GM12878 (cell line): Measurements from ENCODE around the gene UTP4. TPM values are rescaled to one million over a fixed set of nuclear protein-coding genes. Genes with fewer than 3 reads are reported as not detected.
A peak's percentile ranks its signal among the peaks of the same experiment; 100 is the strongest.

ENCODE experiments used
- ATAC-seq: fragments of 200-7000 bp; cut with Tn5 transposase; 3 replicates; pipeline ENCODE4 v1.9.1; 2020; ENCODE audit warnings: mild to moderate bottlenecking, moderate library complexity
- BruUV-seq: library from RNA; stranded (reverse); fragments of 400-500 nt; replicated peaks from 2 replicates; lab custom pipeline; 2021; lab: Mats Ljungman, UMichigan
- CTCF ChIA-PET: fragments of 300-600 bp; sonication (Branson Sonifier 250); formaldehyde crosslinking; extraction: SDS; loops from one replicate; lab custom pipeline; 2021; ENCODE audit warnings: inconsistent platforms; lab: Yijun Ruan, JAX
- POLR2A ChIA-PET: fragments of 350-600 bp; formaldehyde crosslinking; extraction: SDS; loops from one replicate; lab custom pipeline; 2021; ENCODE audit warnings: inconsistent platforms; lab: Charles Lee
- RAD21 ChIA-PET: fragments of 300-600 bp; sonication (Branson Sonifier 250); formaldehyde crosslinking; loops from one replicate; lab custom pipeline; 2023; ENCODE audit warnings: antibody characterized with exemption; ENCODE audit not compliant: unreplicated experiment; lab: Charles Lee
- SMC1A ChIA-PET: fragments of 300-600 bp; sonication (Branson Sonifier 250); formaldehyde crosslinking; loops from one replicate; lab custom pipeline; 2023; ENCODE audit not compliant: unreplicated experiment, uncharacterized antibody; lab: Charles Lee
- DNase-seq: peaks from one replicate; pipeline ENCODE4 v3.0.0-alpha.2; 2011; ENCODE audit warnings: low read depth, low spot score
- FAIRE-seq: peaks from 3 replicates; lab custom pipeline; 2011; peaks lifted over from hg19 to GRCh38; lab: Jason Lieb, UNC
- H2AFZ ChIP-seq: 2 replicates; pipeline ENCODE4 v1.6.0; 2011; ENCODE audit warnings: low read depth, low read length, control low read depth; ENCODE audit not compliant: control insufficient read depth
- H3K27ac ChIP-seq: 2 replicates; pipeline ENCODE4 v1.5.1; 2011; ENCODE audit warnings: control low read depth; ENCODE audit not compliant: control insufficient read depth, insufficient read depth
- H3K27me3 ChIP-seq, 2 experiments: replicated peaks in 1 of 2; 2 replicates each; pipeline versions ENCODE4 v1.6.0 to v1.6.1; 2011; ENCODE audit warnings: low read length in 1 of 2; ENCODE audit not compliant: control insufficient read depth in 2 of 2, insufficient read depth in 2 of 2
- H3K36me3 ChIP-seq, 2 experiments: 2 replicates each; pipeline ENCODE4 v1.5.1; 2011; ENCODE audit warnings: low read length in 1 of 2; ENCODE audit not compliant: control insufficient read depth in 2 of 2, insufficient read depth in 2 of 2
- H3K4me1 ChIP-seq: 2 replicates; pipeline ENCODE4 v1.6.1; 2011; ENCODE audit warnings: mild to moderate bottlenecking, low read length, moderate library complexity, mixed read lengths; ENCODE audit not compliant: control insufficient read depth, insufficient read depth
- H3K4me2 ChIP-seq: 2 replicates; pipeline ENCODE4 v1.6.0; 2011; ENCODE audit warnings: control low read depth; ENCODE audit not compliant: control insufficient read depth, insufficient read depth
- H3K4me3 ChIP-seq: fragments of 200-600 bp; sonication (generic); 2 replicates; pipeline ENCODE4 v1.5.1; 2016
- H3K79me2 ChIP-seq: 2 replicates; pipeline ENCODE4 v1.6.0; 2011; ENCODE audit warnings: low read length; ENCODE audit not compliant: control insufficient read depth, insufficient read depth
- H3K9ac ChIP-seq: 2 replicates; pipeline ENCODE4 v1.8.0; 2011; ENCODE audit warnings: low read length, control low read depth, mixed read lengths; ENCODE audit not compliant: control insufficient read depth, insufficient read depth
- H3K9me3 ChIP-seq: replicated peaks from 3 replicates; pipeline ENCODE4 v1.5.1; 2011; ENCODE audit warnings: mild to moderate bottlenecking, low read length; ENCODE audit not compliant: control insufficient read depth, insufficient read depth
- H4K20me1 ChIP-seq: 2 replicates; pipeline ENCODE4 v1.6.0; 2011; ENCODE audit not compliant: control insufficient read depth, insufficient read depth
- ASH2L ChIP-seq: fragments of 300-600, 200-600 bp; sonication (generic); IDR thresholded peaks from 2 replicates; pipeline ENCODE4 v1.6.1; 2017; ENCODE audit warnings: low read depth, mild to moderate bottlenecking, borderline replicate concordance
- CHD1 ChIP-seq: IDR thresholded peaks from 2 replicates; pipeline ENCODE4 v1.6.1; 2012; ENCODE audit warnings: low read depth, low read length, improper control_type of control experiment
- DPF2 ChIP-seq: fragments of 450-650 bp; IDR thresholded peaks from 2 replicates; pipeline ENCODE4 v1.6.1; 2017; ENCODE audit warnings: mild to moderate bottlenecking
- EED ChIP-seq: sonication (generic); IDR thresholded peaks from 2 replicates; pipeline ENCODE4 v1.6.1; 2016; ENCODE audit warnings: antibody characterized with exemption, low read depth
- EP300 ChIP-seq, 2 experiments: fragments of 150-350 bp in 1 of 2; IDR thresholded peaks; 2 replicates each; pipeline ENCODE4 v1.6.1; 2011 to 2012; ENCODE audit warnings: low read depth in 2 of 2, low read length in 2 of 2, borderline replicate concordance in 1 of 2, improper control_type of control experiment in 1 of 2, inconsistent platforms in 1 of 2; ENCODE audit not compliant: control insufficient read depth in 1 of 2
- FOXM1 ChIP-seq: IDR thresholded peaks from 2 replicates; pipeline ENCODE4 v1.6.1; 2012; ENCODE audit warnings: low read depth, mild to moderate bottlenecking, inconsistent platforms, low read length, moderate library complexity
- JUND ChIP-seq: IDR thresholded peaks from 2 replicates; pipeline ENCODE4 v1.6.1; 2012; ENCODE audit warnings: low read depth, mild to moderate bottlenecking, low read length, improper control_type of control experiment, moderate library complexity
- KDM1A ChIP-seq: fragments of 200-600 bp; sonication (generic); IDR thresholded peaks from 2 replicates; pipeline ENCODE4 v1.6.1; 2016; ENCODE audit warnings: borderline replicate concordance
- RFX5 ChIP-seq: IDR thresholded peaks from 2 replicates; pipeline ENCODE4 v1.6.1; 2011; ENCODE audit warnings: low read depth, low read length, improper control_type of control experiment
- SIN3A ChIP-seq: IDR thresholded peaks from 2 replicates; pipeline ENCODE4 v1.6.1; 2012; ENCODE audit warnings: low read depth, low read length, improper control_type of control experiment
- TCF7 ChIP-seq: IDR thresholded peaks from 2 replicates; pipeline ENCODE4 v1.6.1; 2014; ENCODE audit warnings: antibody characterized with exemption, borderline replicate concordance
- ZNF687 ChIP-seq: fragments of 450-650 bp; IDR thresholded peaks from 2 replicates; pipeline ENCODE4 v1.6.1; 2017; ENCODE audit warnings: mild to moderate bottlenecking, moderate library complexity
- WGBS: methylation state at CpG from one replicate; pipeline ENCODE4 v1.1.6; 2016; ENCODE audit warnings: low lambda C conversion rate; ENCODE audit not compliant: insufficient replicate concordance, insufficient coverage; ENCODE audit errors: missing lambda C conversion rate; 5-methylcytosine and 5-hydroxymethylcytosine counted together
- in situ Hi-C: fragments of 300-500 bp; cut with MboI; formaldehyde crosslinking; loops from 9 replicates; pipeline ENCODE4 v1.14.3; 2018; ENCODE audit warnings: mixed read lengths
- intact Hi-C: fragments of 100-400 bp; cut with micrococcal nuclease; formaldehyde crosslinking; loops from one replicate; pipeline ENCODE4 v1.14.2; 2022; ENCODE audit not compliant: unreplicated experiment
- polyA plus RNA-seq, 11 experiments: library from polyadenylated mRNA; depleted of rRNA in 4 of 11; unstranded in 6 of 11; stranded (reverse) in 5 of 11; fragments of >200 nt; fragmentation: Nextera tagmentation in 4 of 11; fragmentation: Illumina TruSeq in 1 of 11; extraction: Ambion mirVana in 4 of 11; extraction: Trizol in 1 of 11; gene quantifications; 1 replicate in 1 of 11; 2 replicates in 10 of 11; pipeline versions ENCODE4 v1.2.1 to v1.2.3, GENCODE V29; 2011 to 2016; ENCODE audit warnings: inconsistent platforms in 2 of 11, missing spikeins in 2 of 11, low read depth in 1 of 11
- total RNA-seq, 4 experiments: library from RNA; depleted of rRNA in 3 of 4; stranded (reverse); fragments of >200 nt in 3 of 4; fragmentation: Illumina TruSeq in 1 of 4; extraction: Trizol in 1 of 4; gene quantifications; 2 replicates each; pipeline versions ENCODE4 v1.2.1 to v1.2.3, GENCODE V29; 2013 to 2021
- TF ChIP-seq, protein P1 (sequence below): fragments of 450-650 bp; IDR thresholded peaks from 2 replicates; pipeline ENCODE4 v1.6.1; 2017; ENCODE audit warnings: mild to moderate bottlenecking, low read depth, inconsistent platforms; ENCODE audit not compliant: poor library complexity, severe bottlenecking
- TF ChIP-seq, protein P2 (sequence below): IDR thresholded peaks from 2 replicates; pipeline ENCODE4 v1.6.1; 2012; ENCODE audit warnings: mild to moderate bottlenecking, low read depth, low read length

The UTP4 gene
- total and polyA plus RNA-seq, 10 of the 15 experiments (the other 5 are each of a cell fraction or from before 2014, with no cell fraction given): 32.5 to 131 (median 84.0) TPM

GRCh38 chr16:69190046-69190588 lies 57.7 kb downstream of the UTP4 start:
- no peaks in the 10 kb centered on the region for H4K20me1 ChIP-seq
- no peaks in the 10 kb centered on the region for H3K9me3 ChIP-seq
- H3K36me3 ChIP-seq: no peaks in the 10 kb centered on the region
- ATAC-seq: no peak
- H3K79me2 ChIP-seq: peaks cover 30% of the 10 kb centered on the region
- peak overlapping the region; percentile 1; the same call in 1 of the 2 replicates for H3K4me3 ChIP-seq
- no TSS peak for BruUV-seq
- no peaks in the 10 kb centered on the region for H3K27me3 ChIP-seq
- in situ Hi-C loops (no loop called here), intact Hi-C loops (no loop called here)
- no peak overlapping the region for H3K9ac ChIP-seq
- H3K4me1 ChIP-seq: peaks cover 22% of the 10 kb centered on the region
- RAD21 ChIA-PET: interaction anchor here (0.6 to 1.6 kb wide), 2 partner anchors 40 to 345 kb away, joined by 3 read pairs; no protein-coding TSS in a partner anchor
- no peak for FAIRE-seq
- POLR2A ChIA-PET: no interaction called here
- no peak for DNase-seq
- SMC1A ChIA-PET: interaction anchor here (0.8 to 2.2 kb wide), 4 partner anchors 12 to 96 kb away, joined by 4 to 10 read pairs (median 8); no protein-coding TSS in a partner anchor
- H3K4me2 ChIP-seq: peak overlapping the region; percentile 94; the same call in 1 of the 2 replicates
- no peak overlapping the region for H2AFZ ChIP-seq
- CTCF ChIA-PET: interaction anchor here (1.2 kb wide), 1 partner anchor 40 kb away, joined by 5 read pairs; no protein-coding TSS in a partner anchor
- H3K27ac ChIP-seq: no peak overlapping the region
- WGBS: 96% methylated on average over 2 of the region's 2 CpGs
- no peak for TF ChIP-seq KDM1A
- TF ChIP-seq EP300 (IDR thresholded peaks at IDR 0.05; ENCODE audit: borderline replicate concordance in 1 of 2, control insufficient read depth in 1 of 2, low read depth in 2 of 2, low read length in 2 of 2): no peak
- TF ChIP-seq TCF7: no peak
- no peak for TF ChIP-seq ASH2L
- TF ChIP-seq SIN3A: no peak
- no peak for TF ChIP-seq FOXM1
- TF ChIP-seq RFX5: no peak
- TF ChIP-seq, protein P1, sequence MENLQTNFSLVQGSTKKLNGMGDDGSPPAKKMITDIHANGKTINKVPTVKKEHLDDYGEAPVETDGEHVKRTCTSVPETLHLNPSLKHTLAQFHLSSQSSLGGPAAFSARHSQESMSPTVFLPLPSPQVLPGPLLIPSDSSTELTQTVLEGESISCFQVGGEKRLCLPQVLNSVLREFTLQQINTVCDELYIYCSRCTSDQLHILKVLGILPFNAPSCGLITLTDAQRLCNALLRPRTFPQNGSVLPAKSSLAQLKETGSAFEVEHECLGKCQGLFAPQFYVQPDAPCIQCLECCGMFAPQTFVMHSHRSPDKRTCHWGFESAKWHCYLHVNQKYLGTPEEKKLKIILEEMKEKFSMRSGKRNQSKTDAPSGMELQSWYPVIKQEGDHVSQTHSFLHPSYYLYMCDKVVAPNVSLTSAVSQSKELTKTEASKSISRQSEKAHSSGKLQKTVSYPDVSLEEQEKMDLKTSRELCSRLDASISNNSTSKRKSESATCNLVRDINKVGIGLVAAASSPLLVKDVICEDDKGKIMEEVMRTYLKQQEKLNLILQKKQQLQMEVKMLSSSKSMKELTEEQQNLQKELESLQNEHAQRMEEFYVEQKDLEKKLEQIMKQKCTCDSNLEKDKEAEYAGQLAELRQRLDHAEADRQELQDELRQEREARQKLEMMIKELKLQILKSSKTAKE: no peak
- no peak for TF ChIP-seq DPF2
- TF ChIP-seq ZNF687: no peak
- TF ChIP-seq JUND: no peak
- TF ChIP-seq, protein P2, sequence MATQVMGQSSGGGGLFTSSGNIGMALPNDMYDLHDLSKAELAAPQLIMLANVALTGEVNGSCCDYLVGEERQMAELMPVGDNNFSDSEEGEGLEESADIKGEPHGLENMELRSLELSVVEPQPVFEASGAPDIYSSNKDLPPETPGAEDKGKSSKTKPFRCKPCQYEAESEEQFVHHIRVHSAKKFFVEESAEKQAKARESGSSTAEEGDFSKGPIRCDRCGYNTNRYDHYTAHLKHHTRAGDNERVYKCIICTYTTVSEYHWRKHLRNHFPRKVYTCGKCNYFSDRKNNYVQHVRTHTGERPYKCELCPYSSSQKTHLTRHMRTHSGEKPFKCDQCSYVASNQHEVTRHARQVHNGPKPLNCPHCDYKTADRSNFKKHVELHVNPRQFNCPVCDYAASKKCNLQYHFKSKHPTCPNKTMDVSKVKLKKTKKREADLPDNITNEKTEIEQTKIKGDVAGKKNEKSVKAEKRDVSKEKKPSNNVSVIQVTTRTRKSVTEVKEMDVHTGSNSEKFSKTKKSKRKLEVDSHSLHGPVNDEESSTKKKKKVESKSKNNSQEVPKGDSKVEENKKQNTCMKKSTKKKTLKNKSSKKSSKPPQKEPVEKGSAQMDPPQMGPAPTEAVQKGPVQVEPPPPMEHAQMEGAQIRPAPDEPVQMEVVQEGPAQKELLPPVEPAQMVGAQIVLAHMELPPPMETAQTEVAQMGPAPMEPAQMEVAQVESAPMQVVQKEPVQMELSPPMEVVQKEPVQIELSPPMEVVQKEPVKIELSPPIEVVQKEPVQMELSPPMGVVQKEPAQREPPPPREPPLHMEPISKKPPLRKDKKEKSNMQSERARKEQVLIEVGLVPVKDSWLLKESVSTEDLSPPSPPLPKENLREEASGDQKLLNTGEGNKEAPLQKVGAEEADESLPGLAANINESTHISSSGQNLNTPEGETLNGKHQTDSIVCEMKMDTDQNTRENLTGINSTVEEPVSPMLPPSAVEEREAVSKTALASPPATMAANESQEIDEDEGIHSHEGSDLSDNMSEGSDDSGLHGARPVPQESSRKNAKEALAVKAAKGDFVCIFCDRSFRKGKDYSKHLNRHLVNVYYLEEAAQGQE: no peak
- no peak for TF ChIP-seq CHD1
- TF ChIP-seq EED: no peak
